ENCODE measurements around the gene TBCA. TPM values are rescaled to one million over a fixed set of nuclear protein-coding genes. Genes with fewer than 3 reads are reported as not detected.

The TBCA gene
- total RNA-seq, 4 donors from 2014 or later = 128 to 152 (median 146) TPM

- TF ChIP-seq POLR2AphosphoS5 (IDR thresholded peaks at IDR 0.05) (no peak), EP300 (IDR thresholded peaks at IDR 0.05) (no peak), CTCF (IDR thresholded peaks at IDR 0.05) (no peak), POLR2A (IDR thresholded peaks at IDR 0.05; ENCODE audit: low read depth) (no peak)
- peaks cover 0 to 5% (median 1%) of the 10 kb centered on the region in 4 donors for H3K4me1 ChIP-seq
- DNase-seq (ENCODE audit: extremely low spot score) = no peak
- intact Hi-C loops (cut with DNase I) = no loop called here
- 97% methylated on average over 1 of the region's 1 CpG for WGBS
- H3K4me3 ChIP-seq = no peak overlapping the region
- H3K36me3 ChIP-seq = peaks cover 0 to 17% (median 5%) of the 10 kb centered on the region in 4 donors
- H3K27me3 ChIP-seq = no peaks in the 10 kb centered on the region
- peaks cover 0 to 4% (median 0%) of the 10 kb centered on the region in 4 donors for H3K9me3 ChIP-seq
- no peak overlapping the region for H3K27ac ChIP-seq (replicated peaks in 1 of 4)
Measured at GRCh38 chr5:77696120-77696519, 80.0 kb downstream of the TBCA start.

- Histone ChIP-seq H3K36me3 (peaks cover 7 to 38% (median 21%) of the 10 kb centered on the region in 4 donors), H3K27me3 (no peaks in the 10 kb centered on the region), H3K4me3 (no peak overlapping the region), H3K9me3 (peaks cover 0 to 4% (median 0%) of the 10 kb centered on the region in 4 donors), H3K27ac (replicated peaks in 1 of 4) (no peak overlapping the region), H3K4me1 (peaks cover 0 to 5% (median 1%) of the 10 kb centered on the region in 4 donors)
- intact Hi-C loops (cut with DNase I) = no loop called here
- 93% methylated on average over 3 of the region's 3 CpGs for WGBS
- DNase-seq (ENCODE audit: extremely low spot score) = no peak
- no peak for TF ChIP-seq POLR2AphosphoS5 (IDR thresholded peaks at IDR 0.05)
- TF ChIP-seq POLR2A (IDR thresholded peaks at IDR 0.05; ENCODE audit: low read depth) = no peak
- TF ChIP-seq CTCF (IDR thresholded peaks at IDR 0.05) = no peak
- no peak for TF ChIP-seq EP300 (IDR thresholded peaks at IDR 0.05)
Measured at GRCh38 chr5:77693913-77694312, 82.2 kb downstream of the TBCA start.

- 94% methylated on average over 6 of the region's 6 CpGs for WGBS
- Histone ChIP-seq H3K27ac (replicated peaks in 1 of 4) (no peak overlapping the region), H3K4me3 (no peak overlapping the region), H3K27me3 (no peaks in the 10 kb centered on the region), H3K36me3 (peaks cover 0 to 8% (median 4%) of the 10 kb centered on the region in 4 donors), H3K4me1 (no peaks in the 10 kb centered on the region), H3K9me3 (no peaks in the 10 kb centered on the region)
- intact Hi-C loops (cut with DNase I) = no loop called here
- DNase-seq (ENCODE audit: extremely low spot score) = no peak
- TF ChIP-seq POLR2A (IDR thresholded peaks at IDR 0.05; ENCODE audit: low read depth) (no peak), POLR2AphosphoS5 (IDR thresholded peaks at IDR 0.05) (no peak), EP300 (IDR thresholded peaks at IDR 0.05) (no peak), CTCF (IDR thresholded peaks at IDR 0.05) (no peak)
Measured at GRCh38 chr5:77683171-77683732, 92.9 kb downstream of the TBCA start.

- H3K36me3 ChIP-seq = no peaks in the 10 kb centered on the region
- no peak overlapping the region for H3K27ac ChIP-seq (replicated peaks in 1 of 4)
- H3K4me1 ChIP-seq = no peaks in the 10 kb centered on the region
- no peak for DNase-seq (ENCODE audit: extremely low spot score)
- TF ChIP-seq CTCF (IDR thresholded peaks at IDR 0.05) = no peak
- no peak for TF ChIP-seq POLR2A (IDR thresholded peaks at IDR 0.05; ENCODE audit: low read depth)
- no peak for TF ChIP-seq EP300 (IDR thresholded peaks at IDR 0.05)
- no peak for TF ChIP-seq POLR2AphosphoS5 (IDR thresholded peaks at IDR 0.05)
- H3K9me3 ChIP-seq = peaks cover 0 to 2% (median 0%) of the 10 kb centered on the region in 4 donors
- no peak overlapping the region for H3K4me3 ChIP-seq
- intact Hi-C loops (cut with DNase I) = no loop called here
- peaks cover 0 to 16% (median 0%) of the 10 kb centered on the region in 4 donors for H3K27me3 ChIP-seq
- 78% methylated on average over 3 of the region's 3 CpGs for WGBS
Measured at GRCh38 chr5:77670526-77670925, 105.6 kb downstream of the TBCA start.

- no peak overlapping the region for H3K4me3 ChIP-seq
- TF ChIP-seq EP300 (IDR thresholded peaks at IDR 0.05) (no peak), POLR2A (IDR thresholded peaks at IDR 0.05; ENCODE audit: low read depth) (no peak), CTCF (IDR thresholded peaks at IDR 0.05) (no peak), POLR2AphosphoS5 (IDR thresholded peaks at IDR 0.05) (no peak)
- intact Hi-C loops (cut with DNase I) = no loop called here
- no peaks in the 10 kb centered on the region for H3K4me1 ChIP-seq
- H3K27me3 ChIP-seq = peaks cover 0 to 21% (median 0%) of the 10 kb centered on the region in 4 donors
- H3K9me3 ChIP-seq = no peaks in the 10 kb centered on the region
- DNase-seq (ENCODE audit: extremely low spot score) = no peak
- no peak overlapping the region for H3K27ac ChIP-seq (replicated peaks in 1 of 4)
- 73% methylated on average over 1 of the region's 1 CpG for WGBS
- H3K36me3 ChIP-seq = no peaks in the 10 kb centered on the region
Measured at GRCh38 chr5:77669677-77670076, 106.5 kb downstream of the TBCA start.
